CD4-positive, CD25-positive, alpha-beta regulatory T cell (primary cell): Measurements from ENCODE around the gene ZNF705A. TPM values are rescaled to one million over a fixed set of nuclear protein-coding genes. Genes with fewer than 3 reads are reported as not detected.
A peak's percentile ranks its signal among the peaks of the same experiment; 100 is the strongest.
"Not testable (repeated sequence)": the region's sequence is repeated elsewhere in the genome, so short reads cannot be mapped to it uniquely, and the experiment has no call there.

ENCODE experiments used
- ATAC-seq, 2 donors: fragments of 150-1000 bp; cut with Tn5 transposase; one replicate each; pipeline ENCODE4 v1.10.0; 2021; ENCODE audit warnings: low read depth in 2 of 2, moderate number of reproducible peaks in 2 of 2, moderate library complexity in 1 of 2
- DNase-seq, 3 donors: peaks; one replicate each; pipeline versions ENCODE4 v3.0.0 to v3.0.0-alpha.2; 2012 to 2022; ENCODE audit warnings: mixed read lengths in 1 of 3
- H3K27ac ChIP-seq: one replicate; pipeline ENCODE4 v1.7.0; 2013; ENCODE audit warnings: mild to moderate bottlenecking, low read length; ENCODE audit not compliant: insufficient read depth, poor library complexity, severe bottlenecking
- H3K27me3 ChIP-seq: one replicate; pipeline ENCODE4 v1.7.0; 2013; ENCODE audit warnings: low read length; ENCODE audit not compliant: control insufficient read depth, insufficient read depth
- H3K36me3 ChIP-seq: one replicate; pipeline ENCODE4 v1.7.0; 2013; ENCODE audit warnings: mild to moderate bottlenecking, low read length, moderate library complexity; ENCODE audit not compliant: control insufficient read depth, insufficient read depth
- H3K4me1 ChIP-seq: 2 replicates; pipeline ENCODE4 v1.7.0; 2013; ENCODE audit warnings: mild to moderate bottlenecking, low read length; ENCODE audit not compliant: insufficient read depth, control insufficient read depth, poor library complexity, severe bottlenecking
- H3K4me3 ChIP-seq: one replicate; pipeline ENCODE4 v1.7.0; 2013; ENCODE audit warnings: low read depth, mild to moderate bottlenecking, low read length, moderate library complexity
- H3K9me3 ChIP-seq, 2 experiments: 1 replicate in 1 of 2; 2 replicates in 1 of 2; pipeline ENCODE4 v1.7.0; 2013; ENCODE audit warnings: low read length in 2 of 2, mild to moderate bottlenecking in 1 of 2, moderate library complexity in 1 of 2; ENCODE audit not compliant: control insufficient read depth in 2 of 2
- H3K27ac Mint-ChIP-seq, 3 donors: one replicate each; pipeline ENCODE4 v1.8.0; 2020 to 2022; ENCODE audit warnings: mild to moderate bottlenecking in 3 of 3, mixed read lengths in 3 of 3, moderate library complexity in 2 of 3
- H3K27me3 Mint-ChIP-seq: one replicate; pipeline ENCODE4 v1.8.0; 2022; ENCODE audit warnings: mild to moderate bottlenecking, mixed read lengths
- H3K36me3 Mint-ChIP-seq: one replicate; pipeline ENCODE4 v1.8.0; 2020; ENCODE audit warnings: mixed read lengths
- H3K4me1 Mint-ChIP-seq, 4 donors: one replicate each; pipeline ENCODE4 v1.8.0; 2020 to 2022; ENCODE audit warnings: mixed read lengths in 4 of 4, mild to moderate bottlenecking in 1 of 4
- H3K4me3 Mint-ChIP-seq, 4 donors: one replicate each; pipeline ENCODE4 v1.8.0; 2020 to 2022; ENCODE audit warnings: mild to moderate bottlenecking in 4 of 4, mixed read lengths in 4 of 4, moderate library complexity in 3 of 4
- H3K9me3 Mint-ChIP-seq, 7 donors: one replicate each; pipeline ENCODE4 v1.8.0; 2020 to 2022; ENCODE audit warnings: mixed read lengths in 7 of 7, mild to moderate bottlenecking in 3 of 7, moderate library complexity in 2 of 7
- polyA plus RNA-seq, 4 donors: library from polyadenylated mRNA; unstranded; fragments of 300-500 nt; fragmentation: Illumina TruSeq; gene quantifications; one replicate each; pipeline ENCODE4 v1.2.3, GENCODE V29; 2021
- total RNA-seq: library from RNA; stranded (reverse); gene quantifications from one replicate; pipeline ENCODE4 v1.2.3, GENCODE V29; 2022

ZNF705A gene
- total and polyA plus RNA-seq, 5 donors from 2014 or later: not detected

DNA sequence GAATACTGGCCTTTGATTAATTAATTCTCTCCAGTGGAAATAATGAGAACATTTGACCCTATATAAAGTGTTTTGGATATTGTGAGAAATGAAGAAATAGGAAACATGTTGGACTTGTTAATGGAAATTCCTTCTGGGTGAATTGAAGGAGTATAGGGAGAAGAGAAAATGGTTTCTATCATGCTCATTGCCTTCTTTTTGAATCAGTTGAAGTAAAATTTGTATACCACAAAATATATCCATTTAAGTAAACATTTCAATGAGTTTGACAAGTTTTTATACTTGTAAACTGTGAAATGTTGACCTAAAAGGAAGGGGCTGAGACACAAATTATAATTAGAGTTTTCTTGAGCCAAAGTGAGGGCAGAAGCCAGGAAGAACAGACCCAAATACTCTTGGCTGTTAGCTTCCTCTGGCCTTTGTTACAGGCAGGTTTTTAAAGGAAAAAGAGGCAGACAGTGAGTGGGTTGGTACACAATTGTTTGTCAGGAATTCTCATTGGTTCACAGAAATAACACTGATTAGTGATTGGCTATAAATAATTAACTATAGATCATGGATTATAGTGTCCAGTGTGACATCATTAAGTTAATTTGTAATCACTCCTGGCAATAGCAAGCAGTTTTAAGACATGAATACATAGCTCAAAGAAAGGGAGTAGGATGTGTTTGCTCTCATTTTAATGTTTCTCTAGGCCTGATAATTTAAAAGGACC is 826 bp downstream of the ZNF705A start:
- H3K27me3 ChIP-seq: peaks cover 9% of the 10 kb centered on the region
- no peaks in the 10 kb centered on the region for H3K36me3 ChIP-seq
- no peaks in the 10 kb centered on the region for H3K36me3 Mint-ChIP-seq
- H3K4me1 ChIP-seq: no peaks in the 10 kb centered on the region
- no peak for ATAC-seq
- no peak overlapping the region for H3K27ac Mint-ChIP-seq
- H3K4me3 Mint-ChIP-seq: no peak overlapping the region
- no peak overlapping the region for H3K4me3 ChIP-seq
- DNase-seq: no peak
- no peaks in the 10 kb centered on the region for H3K9me3 Mint-ChIP-seq
- H3K4me1 Mint-ChIP-seq: peaks cover 8 to 20% (median 10%) of the 10 kb centered on the region in 4 donors
- peaks cover 37% of the 10 kb centered on the region for H3K27me3 Mint-ChIP-seq
- no peaks in the 10 kb centered on the region for H3K9me3 ChIP-seq
- no peak overlapping the region for H3K27ac ChIP-seq

DNA sequence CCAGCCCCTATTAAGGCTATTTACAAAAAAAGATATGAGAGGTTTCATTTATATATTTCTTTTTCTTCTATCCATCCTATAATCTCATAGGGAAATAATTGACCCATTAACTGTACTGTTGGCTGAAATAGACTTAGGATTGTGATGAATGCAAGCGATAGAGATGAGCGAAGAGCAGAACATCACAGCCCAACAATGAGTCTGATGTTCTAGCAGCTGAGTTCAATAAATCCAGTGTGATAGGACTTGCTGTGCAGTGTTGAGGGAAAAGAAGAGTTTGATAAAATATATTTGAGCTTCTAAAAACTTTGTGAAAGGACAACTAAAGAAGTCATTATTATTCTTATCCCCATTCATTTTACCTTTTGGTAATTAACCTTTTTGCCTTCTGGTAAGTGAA is 16.1 kb downstream of the ZNF705A start:
- not testable (repeated sequence) for H3K27ac ChIP-seq, H3K27me3 ChIP-seq, H3K36me3 ChIP-seq, H3K4me1 ChIP-seq, H3K9me3 ChIP-seq, H3K4me3 Mint-ChIP-seq, H3K9me3 Mint-ChIP-seq, H3K4me3 ChIP-seq, H3K4me1 Mint-ChIP-seq, DNase-seq, ATAC-seq, H3K27ac Mint-ChIP-seq, H3K36me3 Mint-ChIP-seq
- peaks cover 31% of the 10 kb centered on the region for H3K27me3 Mint-ChIP-seq

DNA sequence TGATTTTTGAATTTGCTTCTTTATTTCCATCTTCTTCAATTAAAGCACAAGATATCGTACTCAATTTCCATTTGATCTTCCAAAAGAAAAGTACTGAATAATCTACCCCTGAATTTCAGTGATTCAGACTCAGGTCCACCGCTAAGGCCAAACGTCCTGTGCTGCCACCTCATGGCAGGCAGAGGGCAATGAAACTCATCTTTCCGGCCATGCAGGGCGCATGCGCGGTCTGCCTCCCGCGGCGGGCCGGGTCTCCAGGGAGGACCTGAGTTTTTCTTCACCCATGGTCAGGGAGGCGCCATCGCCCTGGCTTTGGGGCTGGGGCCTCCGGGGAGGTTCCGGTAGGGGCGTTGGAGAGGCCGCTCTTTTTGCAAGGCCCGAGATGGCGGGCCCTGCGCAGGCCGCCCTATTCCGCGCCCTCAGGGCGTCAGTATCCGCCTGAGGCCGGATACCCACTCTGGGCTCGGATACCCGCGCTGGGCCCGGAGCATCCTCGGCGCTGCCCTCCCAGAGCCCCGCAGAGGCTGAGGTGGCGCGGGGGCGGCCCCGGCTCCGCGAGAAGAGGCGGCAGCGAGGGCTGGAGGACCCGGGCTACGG is 23.3 kb downstream of the ZNF705A start:
- H3K9me3 Mint-ChIP-seq, H3K36me3 Mint-ChIP-seq, H3K4me3 ChIP-seq, H3K9me3 ChIP-seq, H3K4me1 ChIP-seq, H3K27me3 ChIP-seq, H3K36me3 ChIP-seq: not testable (repeated sequence)
- DNase-seq (peak; percentile 62 to 90 (median 74)), ATAC-seq (peak; percentile 86)
- peaks cover 18% of the 10 kb centered on the region for H3K27me3 Mint-ChIP-seq
- peak overlapping the region; percentile 60 to 93 (median 90) for H3K4me3 Mint-ChIP-seq
- peak overlapping the region; percentile 67 for H3K27ac ChIP-seq
- H3K4me1 Mint-ChIP-seq: peaks cover 5 to 21% (median 8%) of the 10 kb centered on the region in 4 donors
- H3K27ac Mint-ChIP-seq: peak overlapping the region; percentile 84 to 93 (median 86)

DNA sequence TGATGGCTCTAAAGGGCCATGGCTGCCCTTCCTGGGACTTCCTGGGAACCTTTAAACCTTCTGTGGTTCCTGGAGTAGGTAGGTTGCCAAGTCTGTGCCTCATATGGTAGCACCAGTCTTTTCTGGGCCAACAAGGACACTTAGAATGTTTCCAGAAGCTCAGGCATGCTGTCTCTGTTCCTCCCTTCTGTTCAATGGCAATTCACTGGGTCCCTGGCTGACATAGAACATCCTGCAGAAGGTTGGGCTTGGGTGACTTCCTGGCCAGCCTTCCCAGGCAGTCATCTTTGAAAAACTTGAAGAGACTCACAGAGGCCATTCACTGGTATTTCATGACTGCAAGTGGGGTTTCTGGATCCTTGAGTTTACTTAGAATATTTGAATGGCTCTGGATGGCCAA is 24.5 kb downstream of the ZNF705A start:
- not testable (repeated sequence) for ATAC-seq

DNA sequence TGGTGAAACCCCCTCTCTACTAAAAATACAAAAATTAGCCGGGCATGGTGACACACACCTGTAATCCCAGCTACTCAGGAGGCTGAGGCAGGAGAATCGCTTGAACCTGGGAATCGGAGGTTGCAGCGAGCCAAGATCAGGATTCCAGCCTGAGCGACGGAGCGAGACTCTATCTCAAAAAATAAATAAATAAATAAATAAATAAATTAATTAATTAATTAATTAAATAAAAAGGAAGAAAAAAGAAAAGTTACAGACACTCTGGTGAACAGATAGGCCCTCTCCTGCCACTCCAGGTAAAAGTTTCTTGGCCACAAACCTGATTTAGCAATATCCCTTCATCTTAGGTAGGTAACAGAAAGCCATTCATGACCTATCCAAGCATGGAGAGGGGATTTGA is 26.1 kb downstream of the ZNF705A start:
- H3K27ac Mint-ChIP-seq, H3K27ac ChIP-seq, H3K36me3 ChIP-seq, DNase-seq, H3K4me3 ChIP-seq, H3K4me3 Mint-ChIP-seq, ATAC-seq, H3K4me1 ChIP-seq, H3K27me3 Mint-ChIP-seq, H3K9me3 ChIP-seq, H3K9me3 Mint-ChIP-seq, H3K36me3 Mint-ChIP-seq, H3K27me3 ChIP-seq: not testable (repeated sequence)
- peaks cover 5 to 21% (median 8%) of the 10 kb centered on the region in 4 donors for H3K4me1 Mint-ChIP-seq

More for the DNA sequence above, 24.5 kb downstream of the ZNF705A start:
- not testable (repeated sequence) for H3K9me3 Mint-ChIP-seq, H3K27me3 ChIP-seq, H3K4me1 ChIP-seq, H3K27ac ChIP-seq, DNase-seq, H3K36me3 Mint-ChIP-seq, H3K4me3 ChIP-seq, H3K36me3 ChIP-seq, H3K9me3 ChIP-seq, H3K27me3 Mint-ChIP-seq
- H3K4me3 Mint-ChIP-seq: peak overlapping the region; percentile 60 to 82 (median 75)
- H3K27ac Mint-ChIP-seq: peak overlapping the region in 2 of 3 donors; percentile 35 to 85
- H3K4me1 Mint-ChIP-seq: peaks cover 5 to 21% (median 8%) of the 10 kb centered on the region in 4 donors

DNA sequence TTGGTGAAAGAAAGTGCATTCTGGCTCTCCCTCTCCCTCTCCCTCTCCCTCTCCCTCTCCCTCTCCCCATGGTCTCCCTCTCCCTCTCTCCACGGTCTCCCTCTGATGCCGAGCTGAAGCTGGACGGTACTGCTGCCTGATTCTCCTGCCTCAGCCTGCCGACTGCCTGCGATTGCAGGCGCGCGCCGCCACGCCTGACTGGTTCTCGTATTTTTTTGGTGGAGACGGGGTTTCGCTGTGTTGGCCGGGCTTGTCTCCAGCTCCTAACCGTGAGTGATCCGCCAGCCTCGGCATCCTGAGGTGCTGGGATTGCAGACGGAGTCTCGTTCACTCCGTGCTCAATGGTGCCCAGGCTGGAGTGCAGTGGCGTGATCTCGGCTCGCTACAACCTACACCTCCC is 26.5 kb downstream of the ZNF705A start:
- H3K27me3 Mint-ChIP-seq, DNase-seq, H3K9me3 ChIP-seq, H3K4me3 Mint-ChIP-seq, H3K4me1 ChIP-seq, H3K4me3 ChIP-seq, H3K27ac ChIP-seq, H3K9me3 Mint-ChIP-seq, H3K36me3 ChIP-seq, H3K27me3 ChIP-seq, H3K27ac Mint-ChIP-seq, H3K36me3 Mint-ChIP-seq, ATAC-seq: not testable (repeated sequence)
- peaks cover 5 to 21% (median 8%) of the 10 kb centered on the region in 4 donors for H3K4me1 Mint-ChIP-seq

DNA sequence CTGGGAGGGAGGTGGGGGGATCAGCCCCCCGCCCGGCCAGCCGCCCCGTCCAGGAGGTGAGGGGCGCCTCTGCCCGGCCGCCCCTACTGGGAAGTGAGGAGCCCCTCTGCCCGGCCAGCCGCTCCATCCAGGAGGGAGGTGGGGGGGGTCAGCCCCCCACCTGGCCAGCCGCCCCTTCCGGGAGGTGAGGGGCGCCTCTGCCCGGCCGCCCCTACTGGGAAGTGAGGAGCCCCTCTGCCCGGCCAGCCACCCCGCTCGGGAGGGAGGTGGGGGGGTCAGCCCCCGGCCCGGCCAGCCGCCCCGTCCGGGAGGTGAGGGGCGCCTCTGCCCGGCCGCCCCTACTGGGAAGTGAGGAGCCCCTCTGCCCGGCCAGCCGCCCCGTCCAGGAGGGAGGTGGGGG is 27.4 kb downstream of the ZNF705A start:
- not testable (repeated sequence) for H3K36me3 Mint-ChIP-seq, ATAC-seq, H3K9me3 ChIP-seq, H3K27me3 Mint-ChIP-seq, H3K9me3 Mint-ChIP-seq, H3K4me3 ChIP-seq, H3K4me1 ChIP-seq, H3K27ac ChIP-seq, H3K36me3 ChIP-seq, DNase-seq, H3K4me3 Mint-ChIP-seq, H3K27me3 ChIP-seq, H3K27ac Mint-ChIP-seq
- peaks cover 5 to 21% (median 8%) of the 10 kb centered on the region in 4 donors for H3K4me1 Mint-ChIP-seq

DNA sequence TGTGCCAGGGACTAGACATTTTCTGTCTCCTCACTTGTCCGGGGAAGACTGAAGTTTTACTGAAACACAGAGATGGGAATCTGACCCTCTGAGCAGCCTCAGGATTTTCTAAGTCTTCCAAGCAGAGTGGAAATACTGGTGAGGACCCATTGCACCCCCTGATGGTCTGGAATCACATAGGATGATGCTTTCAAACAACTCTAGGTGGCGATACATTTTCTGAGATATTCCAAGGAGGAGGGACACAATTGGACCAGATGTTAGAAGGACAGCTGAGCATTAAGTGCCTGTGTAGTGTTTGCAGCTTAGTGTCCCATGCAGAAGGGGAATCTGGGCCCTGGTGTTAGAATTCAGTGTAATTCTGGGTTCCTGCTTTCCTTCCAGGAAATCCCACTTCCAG is 31.3 kb downstream of the ZNF705A start:
- not testable (repeated sequence) for H3K27ac Mint-ChIP-seq, H3K36me3 Mint-ChIP-seq, H3K9me3 ChIP-seq, H3K4me1 ChIP-seq, DNase-seq, H3K4me1 Mint-ChIP-seq, H3K4me3 ChIP-seq, H3K27ac ChIP-seq, H3K27me3 Mint-ChIP-seq, H3K36me3 ChIP-seq, H3K4me3 Mint-ChIP-seq, H3K27me3 ChIP-seq, H3K9me3 Mint-ChIP-seq, ATAC-seq
